Prostate gland (tissue), 2 donors: ENCODE data around the gene LCN10. TPM values are rescaled to one million over a fixed set of nuclear protein-coding genes. Genes with fewer than 3 reads are reported as not detected.

Experiments
- DNase-seq: peaks from one replicate; pipeline ENCODE4 v3.0.0-alpha.2; 2019; ENCODE audit warnings: low spot score
- H3K27ac ChIP-seq, 2 donors: fragments of 200-600 bp; sonication (generic); 2 replicates each; pipeline ENCODE4 v1.5.1; 2017 to 2019
- H3K27me3 ChIP-seq: fragments of 200-600 bp; sonication (generic); replicated peaks from 2 replicates; pipeline ENCODE4 v1.5.1; 2019; ENCODE audit not compliant: insufficient read depth
- H3K36me3 ChIP-seq, 2 donors: fragments of 200-600 bp; sonication (generic); 1 replicate in 1 of 2; 2 replicates in 1 of 2; pipeline versions ENCODE4 v1.5.1 to v1.8.1; 2017 to 2019
- H3K4me1 ChIP-seq: fragments of 200-600 bp; sonication (generic); replicated peaks from 2 replicates; pipeline ENCODE4 v1.5.1; 2019
- H3K4me3 ChIP-seq, 2 donors: fragments of 200-600 bp; sonication (generic); 2 replicates each; pipeline ENCODE4 v1.5.1; 2017 to 2019
- H3K9me3 ChIP-seq: fragments of 200-600 bp; sonication (generic); 2 replicates; pipeline ENCODE4 v1.5.1; 2017
- POLR2A ChIP-seq: fragments of 450-650 bp; IDR thresholded peaks from one replicate; pipeline ENCODE4 v1.6.1; 2016; ENCODE audit warnings: antibody characterized with exemption, mild to moderate bottlenecking
- POLR2AphosphoS5 ChIP-seq: sonication (generic); formaldehyde crosslinking; IDR thresholded peaks from one replicate; pipeline ENCODE4 v1.6.1; 2017; ENCODE audit warnings: antibody characterized with exemption
- WGBS: methylation state at CpG from one replicate; pipeline ENCODE4 v1.1.5; 2018; 5-methylcytosine and 5-hydroxymethylcytosine counted together
- intact Hi-C: fragments of 100-400 bp; cut with DNase I; formaldehyde crosslinking; loops from one replicate; pipeline ENCODE4 v1.14.2; 2022
- total RNA-seq, 2 donors: library from RNA; depleted of rRNA; stranded (reverse); fragments of >200 nt; gene quantifications; one replicate each; pipeline ENCODE4 v1.1.0, GENCODE V29; 2016
- TF ChIP-seq, protein P1 (sequence below), 4 experiments: fragments of 200-600 bp in 2 of 4; fragments of 450-650 bp in 2 of 4; sonication (generic) in 2 of 4; IDR thresholded peaks; 1 replicate in 3 of 4; 2 replicates in 1 of 4; pipeline ENCODE4 v1.5.1; 2016 to 2019; ENCODE audit warnings: antibody characterized with exemption in 4 of 4, mild to moderate bottlenecking in 2 of 4, moderate library complexity in 2 of 4

The LCN10 gene
- total RNA-seq, 2 donors from 2014 or later, result 3.9 to 14.8 TPM

DNA sequence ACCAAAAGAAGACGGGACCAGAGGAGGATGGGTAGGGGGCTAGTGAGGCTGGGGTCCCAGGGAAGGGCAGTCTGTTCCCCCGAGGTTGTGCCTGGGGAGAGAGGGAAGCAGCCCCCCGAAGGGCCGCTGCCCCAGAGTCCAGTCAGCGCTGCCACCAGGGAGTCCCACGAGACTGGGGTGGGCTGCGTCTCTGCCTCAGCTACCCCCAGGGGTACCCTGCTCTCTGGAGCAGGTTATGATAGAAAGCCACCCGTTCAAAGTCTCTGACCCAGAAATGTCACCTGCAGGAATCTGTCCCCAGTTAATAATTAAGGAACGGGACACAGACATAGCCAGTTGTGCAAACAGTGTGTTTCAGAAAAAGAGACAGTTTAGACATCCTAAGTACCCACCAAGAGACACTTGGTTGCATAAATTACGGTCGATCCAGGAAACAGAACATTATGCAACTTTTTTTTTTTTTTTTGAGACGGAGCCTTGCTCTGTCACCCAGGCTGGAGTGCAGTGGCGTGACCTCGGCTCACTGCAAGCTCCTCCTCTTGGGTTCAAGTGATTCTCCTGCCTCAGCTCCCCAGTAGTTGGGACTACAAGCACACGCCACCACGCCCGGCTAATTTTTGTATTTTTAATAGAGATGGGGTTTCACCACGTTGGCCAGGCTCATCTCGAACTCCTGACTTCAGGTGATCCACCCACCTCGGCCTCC, 44.8 kb downstream of the LCN10 start:
- intact Hi-C loops, result no loop called here
- Histone ChIP-seq H3K36me3 (no peaks in the 10 kb centered on the region), H3K27me3 (no peaks in the 10 kb centered on the region), H3K9me3 (no peaks in the 10 kb centered on the region), H3K4me3 (no peak overlapping the region), H3K4me1 (peaks cover 4% of the 10 kb centered on the region), H3K27ac (no peak overlapping the region)
- DNase-seq, result no peak
- no peak for TF ChIP-seq POLR2A
- no peak for TF ChIP-seq POLR2AphosphoS5
- TF ChIP-seq, protein P1, sequence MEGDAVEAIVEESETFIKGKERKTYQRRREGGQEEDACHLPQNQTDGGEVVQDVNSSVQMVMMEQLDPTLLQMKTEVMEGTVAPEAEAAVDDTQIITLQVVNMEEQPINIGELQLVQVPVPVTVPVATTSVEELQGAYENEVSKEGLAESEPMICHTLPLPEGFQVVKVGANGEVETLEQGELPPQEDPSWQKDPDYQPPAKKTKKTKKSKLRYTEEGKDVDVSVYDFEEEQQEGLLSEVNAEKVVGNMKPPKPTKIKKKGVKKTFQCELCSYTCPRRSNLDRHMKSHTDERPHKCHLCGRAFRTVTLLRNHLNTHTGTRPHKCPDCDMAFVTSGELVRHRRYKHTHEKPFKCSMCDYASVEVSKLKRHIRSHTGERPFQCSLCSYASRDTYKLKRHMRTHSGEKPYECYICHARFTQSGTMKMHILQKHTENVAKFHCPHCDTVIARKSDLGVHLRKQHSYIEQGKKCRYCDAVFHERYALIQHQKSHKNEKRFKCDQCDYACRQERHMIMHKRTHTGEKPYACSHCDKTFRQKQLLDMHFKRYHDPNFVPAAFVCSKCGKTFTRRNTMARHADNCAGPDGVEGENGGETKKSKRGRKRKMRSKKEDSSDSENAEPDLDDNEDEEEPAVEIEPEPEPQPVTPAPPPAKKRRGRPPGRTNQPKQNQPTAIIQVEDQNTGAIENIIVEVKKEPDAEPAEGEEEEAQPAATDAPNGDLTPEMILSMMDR (IDR thresholded peaks at IDR 0.05), result no peak
- 59% methylated on average over 20 of the region's 20 CpGs for WGBS

DNA sequence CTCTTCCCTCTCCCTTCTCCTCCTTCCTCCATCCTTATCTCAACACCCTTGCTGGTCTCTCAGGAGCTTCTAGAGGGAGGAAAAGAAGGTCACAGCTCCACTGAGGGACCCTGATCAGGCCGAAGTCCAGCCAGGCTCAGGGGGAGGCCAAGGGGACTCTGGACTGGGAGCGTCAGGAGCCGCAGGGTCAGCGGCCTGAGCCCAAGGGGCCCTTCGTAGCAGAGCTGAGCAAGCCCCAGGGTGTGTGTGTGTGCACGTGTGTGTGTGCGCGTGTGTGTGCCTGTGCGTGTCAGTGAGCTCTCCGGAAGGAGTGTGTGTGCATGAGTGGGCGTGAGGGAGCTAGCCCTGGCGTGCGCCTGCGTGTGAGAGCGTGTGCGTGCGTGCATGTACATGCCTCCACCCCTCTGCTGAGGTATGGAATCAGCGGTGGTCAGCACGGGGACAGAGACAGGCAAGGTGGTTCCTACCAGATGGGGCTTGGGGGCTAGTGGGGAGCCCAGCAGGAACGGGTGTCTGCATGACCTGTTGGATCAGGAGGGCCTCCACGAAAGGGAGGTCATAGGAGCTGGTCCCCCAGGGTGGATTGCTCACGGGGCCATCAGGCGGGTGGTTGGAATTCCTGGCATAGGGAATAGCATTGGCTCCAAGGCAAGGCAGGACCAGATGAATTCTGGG, 45.5 kb downstream of the LCN10 start:
- TF ChIP-seq, protein P1 (IDR thresholded peaks at IDR 0.05), result no peak
- TF ChIP-seq POLR2A (no peak), POLR2AphosphoS5 (no peak)
- no peak overlapping the region for H3K4me3 ChIP-seq
- no peak for DNase-seq
- no peaks in the 10 kb centered on the region for H3K9me3 ChIP-seq
- intact Hi-C loops, result no loop called here
- H3K4me1 ChIP-seq, result peaks cover 4% of the 10 kb centered on the region
- H3K36me3 ChIP-seq, result no peaks in the 10 kb centered on the region
- 56% methylated on average over 23 of the region's 23 CpGs for WGBS
- H3K27me3 ChIP-seq, result no peaks in the 10 kb centered on the region
- H3K27ac ChIP-seq, result no peak overlapping the region

DNA sequence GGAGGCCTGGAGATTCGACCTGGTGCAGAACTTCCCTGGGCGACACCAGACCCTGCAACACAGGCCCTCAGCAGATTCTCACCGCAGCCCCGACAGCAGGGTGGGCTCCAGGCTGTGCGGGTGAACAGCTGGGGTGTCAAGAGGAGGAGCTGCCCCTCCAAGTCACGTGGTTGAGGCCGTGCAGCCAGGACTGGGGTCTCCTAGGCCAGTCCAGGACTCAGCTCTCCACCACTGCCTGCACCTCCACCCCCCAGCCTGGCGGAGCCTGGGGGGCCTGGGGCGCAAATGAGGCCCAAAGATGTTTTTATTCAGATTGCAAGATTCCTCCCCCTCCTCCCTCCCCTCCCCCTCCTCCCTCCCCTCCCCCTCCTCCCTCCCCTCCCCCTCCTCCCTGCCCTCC, 46.2 kb downstream of the LCN10 start:
- 66% methylated on average over 9 of the region's 9 CpGs for WGBS
- Histone ChIP-seq H3K9me3 (no peaks in the 10 kb centered on the region), H3K4me3 (no peak overlapping the region), H3K27me3 (no peaks in the 10 kb centered on the region), H3K4me1 (peaks cover 4% of the 10 kb centered on the region), H3K36me3 (no peaks in the 10 kb centered on the region), H3K27ac (no peak overlapping the region)
- intact Hi-C loops, result no loop called here
- DNase-seq, result no peak
- TF ChIP-seq POLR2A, result no peak
- TF ChIP-seq POLR2AphosphoS5, result no peak
- TF ChIP-seq, protein P1 (IDR thresholded peaks at IDR 0.05), result no peak

DNA sequence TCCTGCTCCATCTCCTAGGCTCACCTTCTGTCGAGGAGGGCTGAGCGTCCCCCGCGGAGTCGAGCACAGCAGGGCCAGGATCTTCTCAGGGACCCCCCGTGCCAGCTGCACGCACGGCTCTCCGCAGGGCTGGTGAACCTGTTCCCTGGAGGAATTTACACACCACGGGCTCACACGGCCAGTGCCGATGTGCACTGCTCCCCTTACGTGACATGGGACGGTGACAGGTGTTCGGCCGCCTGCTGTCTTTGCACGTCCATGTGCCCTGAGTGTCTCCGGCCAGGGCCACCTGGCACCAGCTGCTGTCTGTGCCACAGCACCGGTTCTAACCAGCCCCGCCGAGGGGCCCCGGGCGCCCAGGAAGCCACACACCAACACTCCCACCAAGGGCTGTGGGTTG, 46.8 kb downstream of the LCN10 start:
- peak overlapping the region in 1 of 2 donors; percentile 25 for H3K27ac ChIP-seq

More for the DNA sequence above, 46.8 kb downstream of the LCN10 start:
- intact Hi-C loops, result no loop called here
- TF ChIP-seq, protein P1 (IDR thresholded peaks at IDR 0.05), result no peak
- TF ChIP-seq POLR2AphosphoS5 (no peak), POLR2A (no peak)
- Histone ChIP-seq H3K4me1 (peaks cover 4% of the 10 kb centered on the region), H3K27me3 (no peaks in the 10 kb centered on the region), H3K9me3 (no peaks in the 10 kb centered on the region), H3K4me3 (no peak overlapping the region), H3K36me3 (no peaks in the 10 kb centered on the region)
- WGBS, result 91% methylated on average over 22 of the region's 23 CpGs
- DNase-seq, result no peak
